Stimulated activated CD4-positive, alpha-beta T cell treated with anti-CD3 and anti-CD28 coated beads, TNF-alpha, amount 100 ng/mL, for 24 hours (primary cell): Measurements from ENCODE around the gene PDE6H.

Source experiments
- DNase-seq, 3 experiments: peaks; one replicate each; pipeline ENCODE4 v3.0.0-alpha.2; 2020; ENCODE audit warnings: low read depth in 3 of 3

The PDE6H gene

GRCh38 chr12:14951851-14952250, 21.0 kb upstream of the PDE6H start:
- no peak for DNase-seq

- DNase-seq = no peak
These were observed 20.4 kb upstream of the PDE6H start for GRCh38 chr12:14952299-14952921.

- DNase-seq = no peak
These were observed 19.1 kb upstream of the PDE6H start for GRCh38 chr12:14953752-14954151.

- DNase-seq = no peak
These were observed 18.6 kb upstream of the PDE6H start for GRCh38 chr12:14954269-14954668.

- no peak for DNase-seq
These were observed 16.6 kb upstream of the PDE6H start for GRCh38 chr12:14956024-14956891.

- no peak for DNase-seq
These were observed 15.9 kb upstream of the PDE6H start for GRCh38 chr12:14956905-14957304.

DNA sequence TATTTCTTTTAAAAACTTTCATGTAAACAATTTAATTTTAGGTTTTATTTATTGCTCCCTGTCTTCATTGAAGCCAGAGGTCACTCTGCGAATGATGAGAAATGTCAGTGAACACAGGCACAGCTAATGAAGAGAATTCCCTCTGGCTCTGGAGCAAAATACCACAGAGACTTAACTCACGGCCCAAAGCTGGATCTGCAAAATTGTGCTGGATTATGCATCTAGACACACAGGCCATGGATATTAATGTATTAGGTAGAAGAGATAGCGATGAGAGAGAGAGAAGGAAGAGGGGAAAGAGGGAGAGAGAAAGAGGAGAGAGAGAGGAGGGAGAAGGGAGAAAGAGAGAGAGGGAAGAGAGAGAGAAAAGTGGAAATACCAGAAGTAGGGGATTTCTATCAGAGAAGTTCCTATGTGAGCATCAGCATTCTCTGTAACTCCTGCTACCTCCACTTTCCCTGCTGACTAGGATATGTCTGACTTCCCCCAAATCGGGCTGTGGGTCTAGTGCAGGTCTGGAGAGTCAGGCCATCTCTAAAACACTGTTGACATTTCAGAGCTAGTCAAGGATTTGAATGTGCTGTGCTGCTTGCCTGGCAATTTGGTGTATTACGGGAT, 15.2 kb upstream of the PDE6H start:
- DNase-seq = no peak

DNA sequence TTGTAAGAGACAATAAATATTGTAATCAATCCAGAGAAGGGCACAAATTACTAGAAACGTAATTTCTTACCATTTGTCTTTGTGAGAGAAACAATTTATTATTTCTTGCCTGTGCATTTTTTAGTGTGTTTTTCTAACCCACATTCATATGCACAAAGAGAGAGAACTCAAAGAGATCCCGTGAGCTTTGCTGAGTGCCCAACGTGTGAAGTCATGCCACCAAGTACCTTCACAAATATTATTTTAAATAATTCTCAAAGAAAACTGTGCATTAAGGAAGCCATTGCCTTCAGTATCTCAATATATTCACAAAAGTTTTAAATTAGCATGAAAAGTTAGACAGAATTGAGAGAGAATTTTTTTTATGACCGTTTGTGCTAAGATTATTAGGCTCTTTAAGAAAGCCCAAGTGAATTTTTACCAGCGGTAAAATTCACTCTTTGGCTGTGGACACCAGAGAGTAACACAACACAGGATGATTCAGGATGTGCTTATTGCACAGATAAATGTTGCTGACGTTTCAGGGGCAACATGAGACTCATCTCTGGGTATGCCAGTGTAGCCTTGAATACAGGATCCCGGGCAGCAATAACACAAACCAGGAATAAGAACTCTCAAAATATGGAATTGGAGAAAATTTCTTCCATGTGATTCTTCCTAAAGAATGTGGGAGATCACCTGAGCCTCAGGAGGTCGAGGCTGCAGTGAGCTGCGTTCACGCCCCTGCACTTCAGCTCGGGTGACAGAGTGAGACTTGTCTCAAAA, 14.3 kb upstream of the PDE6H start:
- DNase-seq = no peak

DNA sequence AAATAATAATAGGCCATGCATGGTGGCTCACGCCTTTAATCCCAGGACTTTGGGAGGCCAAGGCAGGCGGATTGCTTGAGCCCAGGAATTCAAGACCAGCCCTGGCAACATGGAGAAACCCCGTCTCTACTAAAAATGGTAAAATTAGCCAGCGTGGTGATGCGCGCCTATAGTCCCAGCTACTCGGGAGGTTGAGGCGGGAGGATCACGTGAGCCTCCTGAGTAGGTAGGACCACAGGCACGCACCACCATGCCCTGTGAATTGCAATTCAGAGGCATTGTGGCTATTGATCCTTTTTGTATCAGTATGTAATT, 13.8 kb upstream of the PDE6H start:
- DNase-seq = no peak

- no peak for DNase-seq
These were observed 13.4 kb upstream of the PDE6H start for GRCh38 chr12:14959463-14959862.

GRCh38 chr12:14959916-14960496, 12.8 kb upstream of the PDE6H start:
- no peak for DNase-seq

DNA sequence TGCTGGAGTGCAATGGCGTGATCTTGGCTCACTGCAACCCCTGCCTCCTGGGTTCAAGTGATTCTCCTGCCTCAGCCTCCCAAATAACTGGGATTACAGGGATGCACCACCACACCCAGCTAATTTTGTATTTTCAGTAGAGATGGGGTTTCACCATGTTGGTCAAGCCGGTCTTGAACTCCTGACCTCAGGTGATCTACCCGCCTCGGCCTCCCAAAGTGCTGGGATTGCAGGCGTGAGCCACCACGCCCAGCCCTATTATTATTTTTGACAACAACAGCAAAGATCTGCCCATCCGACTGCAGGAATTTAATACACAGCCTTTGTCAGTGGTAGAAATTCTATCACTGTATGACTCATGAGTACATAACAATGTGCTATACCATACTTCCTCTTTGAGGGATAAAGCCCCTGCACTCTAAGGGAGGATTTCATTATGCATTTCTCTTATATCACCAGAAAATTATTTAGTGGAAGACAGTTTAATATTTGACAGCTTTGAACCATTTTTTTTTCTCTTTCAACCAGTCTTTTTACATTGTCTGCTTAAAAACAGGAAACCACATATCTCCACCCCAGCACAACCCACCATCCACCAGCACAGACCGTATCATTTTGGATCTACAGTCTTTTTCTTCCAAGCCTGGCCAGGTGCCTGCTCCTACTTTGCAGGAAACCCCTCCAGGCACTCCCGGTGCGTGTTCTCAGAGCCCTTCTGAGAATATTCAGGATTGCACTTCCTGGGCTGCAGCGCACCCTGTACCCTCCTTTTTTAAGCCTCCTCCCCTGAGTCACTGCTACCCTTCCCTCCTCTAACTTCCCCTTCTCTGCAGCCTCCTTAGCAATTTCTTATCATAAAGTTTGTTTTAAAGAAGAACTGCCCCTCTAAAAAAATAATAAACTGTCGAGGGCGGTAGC, 12.0 kb upstream of the PDE6H start:
- DNase-seq = no peak

GRCh38 chr12:14961466-14962152, 11.2 kb upstream of the PDE6H start, which contains the start of gene ARHGDIB:
Gene ARHGDIB, minus strand, starts transcription at chr12:14961601. Its CDS starts 10,889 bp downstream, at chr12:14950712.
- peak in 2 of 3 experiments; percentile 63 to 66 for DNase-seq

DNA sequence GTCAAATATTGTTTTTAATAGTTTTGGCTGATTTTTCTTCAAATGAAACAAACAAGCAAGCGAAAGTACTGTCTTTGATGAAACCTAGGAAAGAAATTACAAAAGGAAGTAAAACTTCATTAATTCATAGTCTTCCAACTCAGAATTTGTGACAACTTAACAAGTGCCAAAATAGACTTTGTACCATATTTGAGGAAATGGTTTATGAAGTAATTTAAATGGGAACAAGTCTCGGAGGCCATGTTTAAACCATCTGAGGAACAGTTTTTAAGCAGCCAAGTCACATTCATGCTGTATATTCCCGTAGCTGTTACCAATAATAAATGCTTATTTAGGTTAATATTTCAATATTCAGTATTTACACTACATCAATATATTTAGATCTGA, 10.7 kb upstream of the PDE6H start:
- DNase-seq = no peak

GRCh38 chr12:14962797-14963196, 10.0 kb upstream of the PDE6H start:
- DNase-seq = no peak

GRCh38 chr12:14963520-14963919, 9.3 kb upstream of the PDE6H start:
- DNase-seq = no peak

- no peak for DNase-seq
These were observed 8.4 kb upstream of the PDE6H start for GRCh38 chr12:14964406-14964805.

- no peak for DNase-seq
These were observed 7.6 kb upstream of the PDE6H start for GRCh38 chr12:14965221-14965620.

GRCh38 chr12:14968478-14968877, 4.4 kb upstream of the PDE6H start:
- no peak for DNase-seq

DNA sequence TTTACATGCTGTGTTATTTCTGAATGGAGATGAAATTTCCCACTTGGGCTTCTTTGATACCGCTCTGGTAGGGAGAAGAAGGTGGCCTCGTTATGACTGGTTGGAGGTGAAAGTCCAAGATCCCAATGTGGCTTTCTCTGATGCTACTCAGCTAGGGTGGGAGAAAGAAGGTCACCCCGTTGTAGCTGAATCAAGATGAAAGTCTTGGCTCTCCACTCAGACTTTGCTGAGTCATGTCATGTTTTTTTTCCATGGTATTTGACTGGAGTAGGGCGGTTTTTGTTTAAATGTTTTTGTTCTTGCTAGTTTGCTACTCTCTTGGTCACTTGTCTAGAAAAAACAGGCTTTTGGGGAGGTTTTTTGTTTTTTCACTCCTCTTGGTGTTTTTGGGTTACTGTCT, 2.4 kb upstream of the PDE6H start:
- no peak for DNase-seq
